SH-SY5Y (cell line): ENCODE data around the gene MATCAP1.

ENCODE experiments used
- GATA2 ChIP-seq: IDR thresholded peaks from 2 replicates; pipeline ENCODE4 v1.6.1; 2011; ENCODE audit warnings: mild to moderate bottlenecking, low read depth, low read length
- GATA3 ChIP-seq: IDR thresholded peaks from 2 replicates; pipeline ENCODE4 v1.6.1; 2011; ENCODE audit warnings: low read depth, mild to moderate bottlenecking, low read length, moderate library complexity

- TF ChIP-seq GATA3 (no peak), GATA2 (no peak)
Measured at GRCh38 chr16:67200491-67200890, 16.7 kb upstream of the MATCAP1 start.
